ENCODE results near the gene ZCCHC3.
"Not testable (repeated sequence)": the region's sequence is repeated elsewhere in the genome, so short reads cannot be mapped to it uniquely, and the experiment has no call there.

Gene ZCCHC3, protein sequence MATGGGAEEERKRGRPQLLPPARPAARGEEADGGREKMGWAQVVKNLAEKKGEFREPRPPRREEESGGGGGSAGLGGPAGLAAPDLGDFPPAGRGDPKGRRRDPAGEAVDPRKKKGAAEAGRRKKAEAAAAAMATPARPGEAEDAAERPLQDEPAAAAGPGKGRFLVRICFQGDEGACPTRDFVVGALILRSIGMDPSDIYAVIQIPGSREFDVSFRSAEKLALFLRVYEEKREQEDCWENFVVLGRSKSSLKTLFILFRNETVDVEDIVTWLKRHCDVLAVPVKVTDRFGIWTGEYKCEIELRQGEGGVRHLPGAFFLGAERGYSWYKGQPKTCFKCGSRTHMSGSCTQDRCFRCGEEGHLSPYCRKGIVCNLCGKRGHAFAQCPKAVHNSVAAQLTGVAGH

DNA sequence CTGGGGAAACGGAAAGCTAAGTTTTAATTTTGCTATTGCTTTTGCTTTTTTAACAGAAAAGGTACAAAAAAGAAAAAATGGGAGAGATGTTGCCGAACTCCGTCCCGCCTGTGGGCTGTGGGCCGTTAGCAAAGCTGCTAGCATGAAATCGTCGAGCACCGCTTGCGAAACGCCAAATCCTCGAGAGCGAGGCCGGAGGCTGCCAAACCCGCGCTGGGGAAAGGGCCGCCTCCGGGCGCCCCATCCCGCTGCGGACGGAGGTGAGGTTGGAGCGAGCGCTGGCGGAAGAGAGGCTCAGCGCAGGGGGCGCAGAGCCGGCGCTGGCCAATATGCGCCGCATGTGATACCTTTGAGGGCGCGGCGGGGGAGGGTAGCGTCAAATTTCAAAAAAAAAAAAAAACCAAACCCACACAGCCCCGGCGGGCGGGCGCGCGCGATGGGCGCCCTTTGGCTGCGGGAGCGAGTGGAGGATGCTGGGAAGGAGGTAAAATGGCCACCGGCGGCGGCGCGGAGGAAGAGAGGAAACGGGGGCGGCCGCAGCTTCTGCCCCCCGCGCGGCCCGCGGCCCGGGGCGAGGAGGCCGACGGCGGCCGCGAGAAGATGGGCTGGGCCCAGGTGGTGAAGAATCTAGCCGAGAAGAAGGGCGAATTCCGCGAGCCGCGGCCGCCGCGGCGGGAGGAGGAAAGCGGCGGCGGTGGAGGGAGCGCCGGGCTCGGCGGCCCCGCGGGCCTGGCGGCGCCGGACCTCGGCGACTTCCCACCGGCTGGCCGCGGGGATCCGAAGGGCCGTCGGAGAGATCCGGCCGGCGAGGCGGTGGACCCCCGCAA is at the start of gene ZCCHC3:
Gene ZCCHC3 (plus strand): TSS at position 473 of the 827 bp plus-strand sequence. CDS start 17 bp downstream, at position 490.
- DNase-seq, result peak; percentile 75

GRCh38 chr20:251354-251753 is 46.0 kb upstream of the ZCCHC3 start:
- no peak for DNase-seq

GRCh38 chr20:252801-253200 is 44.6 kb upstream of the ZCCHC3 start:
- no peak for DNase-seq

GRCh38 chr20:253447-253846 is 43.9 kb upstream of the ZCCHC3 start:
- DNase-seq, result not testable (repeated sequence)

DNA sequence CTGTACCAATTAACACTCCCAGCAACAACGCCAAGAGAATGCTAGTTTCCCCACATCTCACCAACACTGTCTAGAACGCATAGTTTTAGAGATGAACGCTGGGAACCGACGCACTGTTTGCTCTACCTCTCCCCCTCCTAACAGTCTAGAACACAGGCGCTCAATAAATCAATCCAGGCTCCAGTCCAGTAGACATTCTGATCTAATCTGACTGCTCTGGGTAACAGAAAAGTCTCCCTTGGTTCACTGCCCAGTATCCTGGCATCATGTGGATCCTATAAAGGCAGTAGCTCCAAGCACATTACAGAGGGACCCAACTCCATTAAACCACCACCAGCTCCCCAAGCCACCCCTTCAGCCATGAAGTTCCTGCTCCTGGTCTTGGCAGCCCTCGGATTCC is 40.0 kb upstream of the ZCCHC3 start, which contains the start of gene DEFB132:
Gene DEFB132 (plus strand): TSS at position 306 of the 400 bp plus-strand sequence. CDS start 55 bp downstream, at position 361.
- no peak for DNase-seq

- no peak for DNase-seq
These were observed 39.0 kb upstream of the ZCCHC3 start for GRCh38 chr20:258269-258858.

DNA sequence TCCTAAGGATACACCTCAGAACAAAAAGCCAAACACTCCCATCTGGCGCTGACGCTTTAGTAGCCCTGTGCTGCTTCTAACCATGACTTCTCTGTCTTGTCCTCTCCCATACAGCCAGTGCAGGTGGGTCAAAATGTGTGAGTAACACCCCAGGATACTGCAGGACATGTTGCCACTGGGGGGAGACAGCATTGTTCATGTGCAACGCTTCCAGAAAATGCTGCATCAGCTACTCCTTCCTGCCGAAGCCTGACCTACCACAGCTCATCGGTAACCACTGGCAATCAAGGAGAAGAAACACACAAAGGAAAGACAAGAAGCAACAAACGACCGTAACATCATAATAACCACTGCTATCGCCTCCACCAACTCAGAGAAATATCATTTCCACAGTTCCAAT is 38.4 kb upstream of the ZCCHC3 start:
- no peak for DNase-seq

- DNase-seq, result no peak
These were observed 37.4 kb upstream of the ZCCHC3 start for GRCh38 chr20:259981-260380.

- no peak for DNase-seq
These were observed 33.7 kb upstream of the ZCCHC3 start for GRCh38 chr20:263701-264100.

- DNase-seq, result peak; percentile 30
These were observed 30.5 kb upstream of the ZCCHC3 start for GRCh38 chr20:266596-267562.

- no peak for DNase-seq
These were observed 26.9 kb upstream of the ZCCHC3 start for GRCh38 chr20:270517-270916.

DNA sequence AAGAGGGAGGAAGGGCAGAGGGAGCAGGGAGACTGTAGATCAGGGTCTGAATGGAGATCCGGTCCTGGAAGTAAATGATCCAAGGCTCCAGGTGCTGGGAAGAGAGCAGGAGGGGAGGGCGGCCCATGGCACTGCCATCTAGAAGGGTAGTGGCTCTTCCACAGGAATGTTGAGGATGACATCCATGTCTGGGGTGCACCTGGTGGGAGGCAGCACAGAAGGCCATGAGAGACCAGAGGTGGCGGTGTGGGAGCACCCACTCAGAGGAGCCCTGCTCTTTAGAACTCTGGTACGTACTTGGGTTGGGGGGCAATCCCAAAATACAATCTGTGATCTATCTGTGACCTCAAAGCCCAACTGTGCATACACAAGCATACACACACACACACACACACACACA is 26.3 kb upstream of the ZCCHC3 start:
- DNase-seq, result no peak

- no peak for DNase-seq
These were observed 25.8 kb upstream of the ZCCHC3 start for GRCh38 chr20:271528-271927.

- DNase-seq, result no peak
These were observed 24.7 kb upstream of the ZCCHC3 start for GRCh38 chr20:272718-273117.

DNA sequence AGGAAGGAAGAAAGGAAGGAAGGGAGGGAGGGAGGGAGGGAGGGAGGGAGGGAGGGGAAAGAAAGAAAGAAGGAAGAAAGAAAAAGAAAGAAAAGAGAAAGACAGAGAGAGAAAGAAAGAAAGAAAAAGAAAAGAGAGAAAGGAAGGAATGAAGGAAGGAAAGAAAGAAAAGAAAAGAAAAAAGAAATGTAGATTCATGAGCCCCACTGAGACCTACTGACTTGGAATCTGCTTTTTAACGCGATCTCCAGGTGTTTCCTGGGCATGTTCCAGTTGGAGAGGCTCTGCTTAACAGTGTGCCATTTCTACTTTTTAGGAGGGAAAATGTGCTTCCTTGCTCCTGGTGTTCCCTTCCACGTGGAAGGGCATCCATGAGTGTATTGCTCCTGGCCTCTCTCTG is 23.5 kb upstream of the ZCCHC3 start:
- DNase-seq, result no peak

- DNase-seq, result no peak
These were observed 21.6 kb upstream of the ZCCHC3 start for GRCh38 chr20:275791-276190.

- no peak for DNase-seq
These were observed 20.5 kb upstream of the ZCCHC3 start for GRCh38 chr20:276620-277495.

GRCh38 chr20:277496-277781 is 19.9 kb upstream of the ZCCHC3 start:
- DNase-seq, result no peak

DNA sequence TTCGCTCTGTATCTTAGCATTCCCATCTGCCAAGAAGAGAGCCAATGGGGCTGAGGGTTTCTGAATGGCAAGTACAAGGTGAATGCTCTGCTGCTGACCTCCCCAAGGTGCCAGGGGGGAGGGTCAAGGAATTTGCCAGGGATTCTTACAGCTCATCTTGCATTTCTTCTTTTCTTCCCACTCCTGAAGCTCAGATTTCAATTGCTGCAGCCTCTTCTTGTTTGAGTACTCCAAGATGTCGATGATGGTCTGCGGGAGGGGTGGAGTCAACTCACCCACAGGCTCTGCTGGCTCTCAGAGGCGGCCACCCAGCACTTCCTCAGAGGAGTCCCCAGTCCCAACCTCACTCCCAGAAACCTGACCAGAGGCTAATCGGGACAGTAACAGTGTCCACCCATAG is 19.2 kb upstream of the ZCCHC3 start:
- DNase-seq, result no peak

- no peak for DNase-seq
These were observed 18.5 kb upstream of the ZCCHC3 start for GRCh38 chr20:278607-279571.
